HEK293 (cell line): ENCODE measurements around the gene MINDY2.

ENCODE experiments used
- CTCF ChIA-PET: fragments of 350-600 bp; formaldehyde crosslinking; extraction: SDS; loops from one replicate; lab custom pipeline; 2021; ENCODE audit warnings: antibody characterized with exemption; lab: Yijun Ruan, JAX
- POLR2A ChIA-PET: fragments of 300-600 bp; formaldehyde crosslinking; extraction: SDS; loops from one replicate; lab custom pipeline; 2020; ENCODE audit warnings: antibody characterized with exemption, inconsistent platforms; lab: Yijun Ruan, JAX
- H3K27ac ChIP-seq: fragments of 200-500 bp; sonication (Bioruptor generic); 2 replicates; pipeline ENCODE4 v1.5.1; 2014; ENCODE audit warnings: low read depth, low read length, control low read depth, inconsistent platforms; ENCODE audit errors: extremely low read depth
- H3K36me3 ChIP-seq, 2 experiments: fragments of 200-500 bp in 1 of 2; sonication (Bioruptor generic) in 1 of 2; 1 replicate in 1 of 2; 2 replicates in 1 of 2; pipeline ENCODE4 v1.5.1; 2014 to 2017; ENCODE audit warnings: inconsistent platforms in 2 of 2, low read length in 2 of 2; ENCODE audit not compliant: control insufficient read depth in 2 of 2, insufficient read depth in 1 of 2
- H3K4me1 ChIP-seq: fragments of 200-500 bp; sonication (Bioruptor generic); 2 replicates; pipeline ENCODE4 v1.5.1; 2014; ENCODE audit warnings: mild to moderate bottlenecking, low read length, inconsistent platforms; ENCODE audit not compliant: control insufficient read depth, insufficient read depth
- H3K4me3 ChIP-seq: 2 replicates; pipeline ENCODE4 v1.5.1; 2011; ENCODE audit warnings: low read depth, mild to moderate bottlenecking, control low read depth, low read length, moderate library complexity
- H3K9me3 ChIP-seq: fragments of 200-500 bp; sonication (Bioruptor generic); 2 replicates; pipeline ENCODE4 v1.5.1; 2014; ENCODE audit warnings: low read depth, low read length, inconsistent platforms; ENCODE audit not compliant: control insufficient read depth, insufficient read depth
- GLIS1 ChIP-seq: fragments of 450-650 bp; formaldehyde crosslinking; IDR thresholded peaks from 2 replicates; pipeline ENCODE4 v1.5.1; 2016; ENCODE audit warnings: missing biosample characterization, missing genetic modification characterization
- INSM2 ChIP-seq: fragments of 450-650 bp; formaldehyde crosslinking; IDR thresholded peaks from 2 replicates; pipeline ENCODE4 v1.5.1; 2016; ENCODE audit warnings: missing biosample characterization, missing genetic modification characterization
- KLF1 ChIP-seq: fragments of 450-650 bp; formaldehyde crosslinking; IDR thresholded peaks from 2 replicates; pipeline ENCODE4 v1.5.1; 2016; ENCODE audit warnings: missing biosample characterization, missing genetic modification characterization
- KLF10 ChIP-seq: fragments of 450-650 bp; IDR thresholded peaks from 2 replicates; pipeline ENCODE4 v1.5.1; 2018; ENCODE audit warnings: missing biosample characterization, mild to moderate bottlenecking, missing genetic modification characterization
- PRDM4 ChIP-seq: fragments of 450-650 bp; formaldehyde crosslinking; IDR thresholded peaks from 2 replicates; pipeline ENCODE4 v1.5.1; 2017; ENCODE audit warnings: missing biosample characterization, missing genetic modification characterization
- TCF7L2 ChIP-seq: IDR thresholded peaks from 2 replicates; pipeline ENCODE4 v1.6.1; 2011; ENCODE audit warnings: low read depth, mild to moderate bottlenecking, inconsistent platforms, low read length, moderate library complexity, borderline replicate concordance
- YY1 ChIP-seq: fragments of 450-650 bp; formaldehyde crosslinking; IDR thresholded peaks from 2 replicates; pipeline ENCODE4 v1.5.1; 2018; ENCODE audit warnings: missing biosample characterization, missing genetic modification characterization
- ZBTB1 ChIP-seq: fragments of 450-650 bp; formaldehyde crosslinking; IDR thresholded peaks from 2 replicates; pipeline ENCODE4 v1.5.1; 2016; ENCODE audit warnings: missing biosample characterization, missing genetic modification characterization
- ZBTB44 ChIP-seq: fragments of 450-650 bp; IDR thresholded peaks from 2 replicates; pipeline ENCODE4 v1.5.1; 2018; ENCODE audit warnings: missing biosample characterization, mild to moderate bottlenecking, missing genetic modification characterization
- ZNF114 ChIP-seq: fragments of 450-650 bp; formaldehyde crosslinking; IDR thresholded peaks from 2 replicates; pipeline ENCODE4 v1.5.0; 2017; ENCODE audit warnings: missing biosample characterization, missing genetic modification characterization
- ZNF16 ChIP-seq: fragments of 450-650 bp; formaldehyde crosslinking; IDR thresholded peaks from 2 replicates; pipeline ENCODE4 v1.5.1; 2016; ENCODE audit warnings: low read depth, missing biosample characterization, missing genetic modification characterization
- ZNF169 ChIP-seq: fragments of 450-650 bp; formaldehyde crosslinking; IDR thresholded peaks from 2 replicates; pipeline ENCODE4 v1.5.1; 2016; ENCODE audit warnings: missing biosample characterization, missing genetic modification characterization
- ZNF202 ChIP-seq: fragments of 450-650 bp; formaldehyde crosslinking; IDR thresholded peaks from 2 replicates; pipeline ENCODE4 v1.5.1; 2016; ENCODE audit warnings: missing biosample characterization, missing genetic modification characterization, borderline replicate concordance
- ZNF223 ChIP-seq: fragments of 450-650 bp; formaldehyde crosslinking; IDR thresholded peaks from 2 replicates; pipeline ENCODE4 v1.5.1; 2016; ENCODE audit warnings: missing biosample characterization, missing genetic modification characterization
- ZNF302 ChIP-seq: fragments of 450-650 bp; formaldehyde crosslinking; IDR thresholded peaks from 2 replicates; pipeline ENCODE4 v1.5.1; 2016; ENCODE audit warnings: missing biosample characterization, missing genetic modification characterization, low read depth
- ZNF311 ChIP-seq: fragments of 450-650 bp; formaldehyde crosslinking; IDR thresholded peaks from 2 replicates; pipeline ENCODE4 v1.5.1; 2017; ENCODE audit warnings: missing biosample characterization, missing genetic modification characterization, borderline replicate concordance
- ZNF639 ChIP-seq: fragments of 450-650 bp; formaldehyde crosslinking; IDR thresholded peaks from 2 replicates; pipeline ENCODE4 v1.5.1; 2016; ENCODE audit warnings: missing biosample characterization, missing genetic modification characterization
- ZNF658 ChIP-seq: fragments of 450-650 bp; formaldehyde crosslinking; IDR thresholded peaks from 2 replicates; pipeline ENCODE4; 2016; ENCODE audit warnings: missing biosample characterization, missing genetic modification characterization
- ZNF785 ChIP-seq: fragments of 450-650 bp; formaldehyde crosslinking; IDR thresholded peaks from 2 replicates; pipeline ENCODE4 v1.5.1; 2016; ENCODE audit warnings: missing biosample characterization, missing genetic modification characterization
- ZNF792 ChIP-seq: fragments of 450-650 bp; formaldehyde crosslinking; IDR thresholded peaks from 2 replicates; pipeline ENCODE4 v1.5.1; 2016; ENCODE audit warnings: missing biosample characterization, missing genetic modification characterization
- TF ChIP-seq, protein P1 (sequence below): fragments of 450-650 bp; formaldehyde crosslinking; conservative IDR thresholded peaks from 2 replicates; pipeline ENCODE4 v1.5.1; 2016; ENCODE audit warnings: low read depth, missing biosample characterization, missing genetic modification characterization
- TF ChIP-seq, protein P2 (sequence below): fragments of 450-650 bp; formaldehyde crosslinking; IDR thresholded peaks from 2 replicates; pipeline ENCODE4 v1.5.1; 2016; ENCODE audit warnings: missing biosample characterization, missing genetic modification characterization
- TF ChIP-seq, protein P3 (sequence below): fragments of 450-650 bp; formaldehyde crosslinking; IDR thresholded peaks from 2 replicates; pipeline ENCODE4 v1.5.0; 2017; ENCODE audit warnings: missing biosample characterization, missing genetic modification characterization, borderline replicate concordance

MINDY2 gene

DNA sequence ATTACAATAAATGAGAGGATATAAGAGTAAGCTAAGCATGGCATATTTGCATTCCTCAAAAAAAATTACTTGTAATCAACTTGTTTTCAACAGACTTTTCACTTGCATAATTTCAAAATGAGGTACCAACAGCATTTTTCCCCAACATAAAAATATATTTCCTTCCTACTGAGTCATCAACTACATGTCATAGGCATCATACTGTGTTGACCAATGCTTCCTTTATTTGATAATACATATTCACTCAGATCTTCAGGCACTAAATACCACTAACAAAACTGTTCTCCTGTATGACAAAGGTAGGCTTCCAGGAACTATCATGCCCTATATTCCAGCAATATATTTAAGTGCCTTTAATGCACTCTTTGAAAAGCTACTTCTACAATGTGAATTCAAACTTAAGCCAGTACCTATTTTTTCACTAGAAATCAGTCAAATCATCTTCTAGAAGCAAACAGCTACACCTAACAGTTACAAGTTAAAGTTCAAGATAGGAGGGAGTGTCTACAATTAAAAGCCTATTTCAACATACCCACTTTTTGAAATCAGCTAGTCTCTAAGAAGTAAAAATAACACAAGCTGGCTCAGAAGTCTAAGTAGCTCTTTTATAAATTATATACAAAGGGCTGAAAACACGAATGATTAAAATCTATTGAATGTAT lies 32.9 kb upstream of the MINDY2 start (continued):
- TF ChIP-seq, protein P1, sequence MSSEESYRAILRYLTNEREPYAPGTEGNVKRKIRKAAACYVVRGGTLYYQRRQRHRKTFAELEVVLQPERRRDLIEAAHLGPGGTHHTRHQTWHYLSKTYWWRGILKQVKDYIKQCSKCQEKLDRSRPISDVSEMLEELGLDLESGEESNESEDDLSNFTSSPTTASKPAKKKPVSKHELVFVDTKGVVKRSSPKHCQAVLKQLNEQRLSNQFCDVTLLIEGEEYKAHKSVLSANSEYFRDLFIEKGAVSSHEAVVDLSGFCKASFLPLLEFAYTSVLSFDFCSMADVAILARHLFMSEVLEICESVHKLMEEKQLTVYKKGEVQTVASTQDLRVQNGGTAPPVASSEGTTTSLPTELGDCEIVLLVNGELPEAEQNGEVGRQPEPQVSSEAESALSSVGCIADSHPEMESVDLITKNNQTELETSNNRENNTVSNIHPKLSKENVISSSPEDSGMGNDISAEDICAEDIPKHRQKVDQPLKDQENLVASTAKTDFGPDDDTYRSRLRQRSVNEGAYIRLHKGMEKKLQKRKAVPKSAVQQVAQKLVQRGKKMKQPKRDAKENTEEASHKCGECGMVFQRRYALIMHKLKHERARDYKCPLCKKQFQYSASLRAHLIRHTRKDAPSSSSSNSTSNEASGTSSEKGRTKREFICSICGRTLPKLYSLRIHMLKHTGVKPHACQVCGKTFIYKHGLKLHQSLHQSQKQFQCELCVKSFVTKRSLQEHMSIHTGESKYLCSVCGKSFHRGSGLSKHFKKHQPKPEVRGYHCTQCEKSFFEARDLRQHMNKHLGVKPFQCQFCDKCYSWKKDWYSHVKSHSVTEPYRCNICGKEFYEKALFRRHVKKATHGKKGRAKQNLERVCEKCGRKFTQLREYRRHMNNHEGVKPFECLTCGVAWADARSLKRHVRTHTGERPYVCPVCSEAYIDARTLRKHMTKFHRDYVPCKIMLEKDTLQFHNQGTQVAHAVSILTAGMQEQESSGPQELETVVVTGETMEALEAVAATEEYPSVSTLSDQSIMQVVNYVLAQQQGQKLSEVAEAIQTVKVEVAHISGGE = no peak
- no peak for TF ChIP-seq ZBTB44
- TF ChIP-seq ZNF658 = no peak
- no peak for TF ChIP-seq KLF1 (tag by site-specific recombination)
- no peak for TF ChIP-seq ZNF16 (tag by site-specific recombination)
- TF ChIP-seq, protein P2, sequence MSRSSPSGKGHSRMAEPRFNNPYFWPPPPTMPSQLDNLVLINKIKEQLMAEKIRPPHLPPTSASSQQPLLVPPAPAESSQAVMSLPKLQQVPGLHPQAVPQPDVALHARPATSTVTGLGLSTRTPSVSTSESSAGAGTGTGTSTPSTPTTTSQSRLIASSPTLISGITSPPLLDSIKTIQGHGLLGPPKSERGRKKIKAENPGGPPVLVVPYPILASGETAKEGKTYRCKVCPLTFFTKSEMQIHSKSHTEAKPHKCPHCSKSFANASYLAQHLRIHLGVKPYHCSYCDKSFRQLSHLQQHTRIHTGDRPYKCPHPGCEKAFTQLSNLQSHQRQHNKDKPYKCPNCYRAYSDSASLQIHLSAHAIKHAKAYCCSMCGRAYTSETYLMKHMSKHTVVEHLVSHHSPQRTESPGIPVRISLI (tag by site-specific recombination) = no peak
- no peak for TF ChIP-seq ZNF792 (tag by site-specific recombination)
- TF ChIP-seq GLIS1 (tag by site-specific recombination) = no peak

DNA sequence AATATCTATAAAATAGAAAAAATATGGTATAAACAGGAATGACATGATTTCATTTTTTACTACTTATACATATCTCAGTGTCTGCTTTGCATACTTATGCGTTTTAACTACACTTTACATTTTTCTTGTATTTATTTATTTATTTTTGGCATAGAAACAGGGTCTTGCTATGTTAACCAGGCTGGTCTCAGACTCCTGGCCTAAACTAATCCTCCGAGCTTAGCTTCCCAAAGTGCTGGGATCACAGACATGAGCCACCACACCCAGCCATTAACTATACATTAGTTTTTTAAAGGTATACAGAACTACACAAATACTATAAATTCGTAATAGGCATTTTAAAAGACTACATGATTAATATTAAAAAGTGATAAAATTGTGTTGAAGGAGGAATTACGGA lies 30.7 kb upstream of the MINDY2 start:
- CTCF ChIA-PET = no interaction called here
- H3K4me3 ChIP-seq = no peak overlapping the region
- no peaks in the 10 kb centered on the region for H3K9me3 ChIP-seq
- H3K4me1 ChIP-seq = peaks cover 10% of the 10 kb centered on the region
- H3K36me3 ChIP-seq = no peaks in the 10 kb centered on the region
- no peak overlapping the region for H3K27ac ChIP-seq
- POLR2A ChIA-PET = no interaction called here
- TF ChIP-seq ZNF302 (tag by site-specific recombination) (no peak), INSM2 (tag by site-specific recombination) (no peak), PRDM4 (no peak), ZNF114 (no peak), ZNF202 (tag by site-specific recombination) (no peak), ZNF223 (tag by site-specific recombination) (no peak), ZNF169 (no peak), TCF7L2 (no peak), YY1 (tag by site-specific recombination) (no peak), ZNF16 (tag by site-specific recombination) (no peak), ZNF785 (tag by site-specific recombination) (no peak), ZNF639 (tag by site-specific recombination) (no peak), KLF10 (no peak), ZBTB1 (no peak), ZNF311 (no peak)
- TF ChIP-seq, protein P3, sequence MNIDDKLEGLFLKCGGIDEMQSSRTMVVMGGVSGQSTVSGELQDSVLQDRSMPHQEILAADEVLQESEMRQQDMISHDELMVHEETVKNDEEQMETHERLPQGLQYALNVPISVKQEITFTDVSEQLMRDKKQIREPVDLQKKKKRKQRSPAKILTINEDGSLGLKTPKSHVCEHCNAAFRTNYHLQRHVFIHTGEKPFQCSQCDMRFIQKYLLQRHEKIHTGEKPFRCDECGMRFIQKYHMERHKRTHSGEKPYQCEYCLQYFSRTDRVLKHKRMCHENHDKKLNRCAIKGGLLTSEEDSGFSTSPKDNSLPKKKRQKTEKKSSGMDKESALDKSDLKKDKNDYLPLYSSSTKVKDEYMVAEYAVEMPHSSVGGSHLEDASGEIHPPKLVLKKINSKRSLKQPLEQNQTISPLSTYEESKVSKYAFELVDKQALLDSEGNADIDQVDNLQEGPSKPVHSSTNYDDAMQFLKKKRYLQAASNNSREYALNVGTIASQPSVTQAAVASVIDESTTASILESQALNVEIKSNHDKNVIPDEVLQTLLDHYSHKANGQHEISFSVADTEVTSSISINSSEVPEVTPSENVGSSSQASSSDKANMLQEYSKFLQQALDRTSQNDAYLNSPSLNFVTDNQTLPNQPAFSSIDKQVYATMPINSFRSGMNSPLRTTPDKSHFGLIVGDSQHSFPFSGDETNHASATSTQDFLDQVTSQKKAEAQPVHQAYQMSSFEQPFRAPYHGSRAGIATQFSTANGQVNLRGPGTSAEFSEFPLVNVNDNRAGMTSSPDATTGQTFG (tag by site-specific recombination) = no peak
